Umbilical cord (tissue), 2 donors: ENCODE data around the gene RNF133. TPM values are rescaled to one million over a fixed set of nuclear protein-coding genes. Genes with fewer than 3 reads are reported as not detected.
"Not testable (repeated sequence)": the region's sequence is repeated elsewhere in the genome, so short reads cannot be mapped to it uniquely, and the experiment has no call there.

Experiments
- DNase-seq: peaks from one replicate; pipeline ENCODE4 v3.0.0-alpha.2; 2015; ENCODE audit warnings: low spot score
- total RNA-seq: library from RNA; depleted of rRNA; stranded (reverse); fragments of >200 nt; gene quantifications from one replicate; pipeline ENCODE4 v1.2.3, GENCODE V29; 2014; ENCODE audit warnings: low replicate concordance; ENCODE audit not compliant: insufficient read depth

Gene RNF133
- total RNA-seq, 1 donor from 2014 or later: 1.4 TPM

DNA sequence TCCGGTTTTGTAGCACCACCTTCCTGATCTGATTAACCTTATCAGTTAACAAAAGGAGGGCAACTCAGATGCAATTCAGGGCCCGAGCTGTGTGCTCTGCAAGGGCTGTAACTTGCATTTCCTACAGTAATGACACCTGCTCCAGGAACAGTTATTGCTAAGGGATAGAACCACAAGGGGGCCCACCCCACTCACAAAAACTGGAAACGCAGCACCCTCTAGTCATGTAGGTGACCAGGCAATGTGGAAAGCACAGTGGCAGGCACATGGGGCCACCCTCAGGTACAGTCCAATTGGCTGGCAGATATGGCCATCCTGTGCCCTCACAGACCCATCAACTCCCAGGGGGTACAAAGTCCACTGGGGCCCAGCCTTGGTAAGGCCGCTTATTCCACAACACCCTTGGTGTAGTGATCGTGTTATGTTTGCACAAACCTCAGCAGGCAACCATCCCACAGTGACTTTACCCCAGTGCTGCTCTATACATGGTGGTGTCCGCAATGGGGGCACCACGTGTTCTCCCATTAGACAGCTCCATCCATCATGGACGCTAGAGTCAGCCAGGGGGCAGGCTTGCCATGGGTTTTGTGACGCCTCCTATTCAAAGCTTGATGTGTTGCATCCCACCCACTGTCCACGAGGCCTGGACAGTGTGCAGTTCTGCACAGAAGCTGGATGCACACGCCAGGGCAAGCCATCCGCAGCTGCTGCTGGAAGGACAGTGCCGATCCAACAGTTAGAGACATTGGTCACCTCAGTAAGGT lies 9.4 kb downstream of the RNF133 start:
- no peak for DNase-seq

DNA sequence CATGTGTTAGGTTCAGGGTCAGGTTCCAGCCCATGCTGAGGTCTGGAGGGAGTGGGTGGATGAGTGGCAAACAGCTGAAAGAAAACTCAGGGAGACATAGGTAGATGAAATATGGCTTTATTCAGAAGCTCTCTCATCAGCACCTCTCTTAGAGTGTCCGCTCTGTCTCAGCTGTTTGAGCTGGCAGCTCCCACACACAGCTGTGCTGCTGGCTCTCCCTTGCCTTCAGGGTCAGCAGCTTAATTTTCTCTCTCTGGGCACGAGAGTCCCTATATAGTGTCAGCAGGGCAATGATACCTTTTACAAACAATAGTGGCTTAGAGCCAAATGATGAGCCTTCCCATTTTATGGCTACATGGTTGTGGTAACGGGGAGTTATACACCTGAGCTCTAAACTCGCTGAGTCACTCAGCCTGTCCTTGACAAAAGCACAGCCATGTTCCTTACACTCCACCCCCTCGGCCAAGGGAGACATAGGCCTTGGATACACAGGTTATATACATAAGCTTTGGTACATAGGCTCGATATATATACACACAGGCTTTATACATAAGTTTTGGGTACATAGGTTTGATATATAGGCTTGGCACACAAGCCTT lies 10.4 kb downstream of the RNF133 start:
- DNase-seq: no peak

DNA sequence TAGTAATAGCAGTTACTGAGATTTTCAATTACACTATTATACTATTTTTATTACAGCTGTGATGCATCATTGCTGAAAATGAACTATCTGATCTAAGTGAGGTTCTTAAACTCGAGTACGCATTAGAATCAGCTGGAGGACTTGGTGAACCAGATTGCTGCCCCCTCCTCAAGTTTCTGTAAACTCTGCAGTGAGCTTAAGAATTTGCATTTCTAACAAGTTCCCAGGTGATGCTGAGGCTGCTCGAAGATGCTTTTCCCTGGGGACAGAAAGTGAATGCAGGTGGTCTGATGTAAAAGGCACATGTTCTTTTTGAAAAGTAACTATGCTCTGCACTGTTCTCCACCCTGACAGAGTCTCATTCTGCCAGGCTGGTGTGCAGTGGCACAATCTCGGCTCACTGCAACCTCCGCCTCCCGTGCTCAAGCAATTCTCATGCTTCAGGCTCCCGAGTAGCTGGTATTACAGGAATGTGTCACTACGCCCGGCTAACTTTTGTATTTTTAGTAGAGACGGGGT lies 12.5 kb downstream of the RNF133 start:
- DNase-seq: no peak

DNA sequence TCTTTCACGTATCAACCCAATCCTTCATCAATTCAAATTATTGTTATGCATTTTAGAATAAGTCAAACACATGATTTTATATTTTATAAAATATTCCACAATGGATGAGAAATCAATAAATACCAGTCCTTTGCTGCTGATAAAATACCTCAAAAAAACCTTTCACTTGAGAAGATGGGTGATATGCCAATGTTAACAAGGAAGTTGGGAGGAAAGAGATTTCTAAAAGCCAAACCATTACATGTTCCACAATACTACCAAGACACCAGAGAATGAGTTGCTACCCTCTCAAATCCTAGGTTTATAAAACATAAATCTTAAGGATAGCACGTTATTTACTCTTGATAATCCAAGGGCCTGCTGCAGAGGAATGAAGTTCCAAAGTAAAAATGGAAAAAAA lies 14.4 kb downstream of the RNF133 start:
- no peak for DNase-seq

DNA sequence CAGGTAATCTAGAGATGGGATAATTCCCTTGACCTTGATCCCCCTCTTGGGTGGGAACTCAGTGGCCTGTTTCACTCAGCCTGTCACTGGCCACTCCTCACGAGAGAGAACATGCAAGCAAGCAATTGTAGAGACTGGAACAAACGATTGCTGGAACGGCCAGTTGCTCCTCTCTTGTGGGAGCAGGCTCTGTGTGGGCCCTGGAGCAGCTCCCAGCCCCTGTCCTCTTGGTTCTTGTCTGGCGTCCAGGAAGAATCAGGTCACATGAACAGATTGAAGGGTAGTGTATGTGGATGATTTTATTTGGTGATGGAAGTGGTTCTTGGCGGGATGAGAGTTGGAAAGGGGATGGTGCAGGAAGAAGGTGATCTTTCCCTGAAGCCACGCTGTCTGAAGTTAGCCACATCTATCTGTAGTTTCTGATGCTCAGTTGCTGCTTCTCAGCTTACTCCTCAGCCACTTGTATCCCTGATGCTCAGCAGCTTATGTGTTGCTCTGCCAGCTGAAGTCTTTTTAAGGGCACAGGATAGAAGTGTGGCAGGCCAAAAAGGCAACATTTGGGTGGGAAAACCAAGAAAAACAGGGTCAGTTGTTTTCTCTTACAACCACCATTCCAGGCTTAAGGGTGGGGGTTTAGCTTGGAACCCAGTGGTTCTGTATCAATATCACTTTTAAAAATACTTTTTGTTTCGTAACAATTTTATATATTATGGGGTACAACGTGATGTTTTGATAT lies 15.9 kb downstream of the RNF133 start:
- DNase-seq: no peak

DNA sequence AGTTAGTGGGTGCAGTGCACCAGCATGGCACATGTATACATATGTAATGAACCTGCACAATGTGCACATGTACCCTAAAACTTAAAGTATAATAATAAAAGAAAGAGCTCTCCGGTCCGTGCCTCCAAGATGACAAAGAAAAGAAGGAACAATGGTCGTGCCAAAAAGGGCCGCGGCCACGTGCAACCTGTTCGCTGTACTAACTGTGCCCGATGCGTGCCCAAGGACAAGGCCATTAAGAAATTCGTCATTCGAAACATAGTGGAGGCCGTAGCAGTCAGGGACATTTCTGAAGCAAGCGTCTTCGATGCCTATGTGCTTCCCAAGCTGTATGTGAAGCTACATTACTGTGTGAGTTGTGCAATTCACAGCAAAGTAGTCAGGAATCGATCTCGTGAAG lies 17.7 kb downstream of the RNF133 start:
- DNase-seq: not testable (repeated sequence)

DNA sequence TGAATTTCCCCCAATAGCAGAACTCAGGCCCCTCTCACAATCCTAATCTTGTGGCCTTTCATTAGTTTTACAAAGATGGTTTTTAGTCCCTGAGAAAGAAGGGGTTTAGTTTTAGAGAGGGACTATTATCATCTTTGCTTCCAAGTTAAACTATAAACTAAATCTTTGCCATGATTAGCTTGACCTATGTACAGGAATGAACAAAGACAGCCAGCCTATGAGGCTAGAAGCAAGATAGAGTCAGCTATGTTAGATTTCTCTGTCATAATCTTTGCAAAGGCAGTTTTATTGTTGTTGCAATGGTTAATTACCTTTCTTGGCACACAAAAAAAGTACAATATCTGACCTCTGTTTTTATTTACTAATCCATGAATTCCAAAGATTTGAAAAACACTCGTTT lies 19.1 kb downstream of the RNF133 start:
- no peak for DNase-seq

DNA sequence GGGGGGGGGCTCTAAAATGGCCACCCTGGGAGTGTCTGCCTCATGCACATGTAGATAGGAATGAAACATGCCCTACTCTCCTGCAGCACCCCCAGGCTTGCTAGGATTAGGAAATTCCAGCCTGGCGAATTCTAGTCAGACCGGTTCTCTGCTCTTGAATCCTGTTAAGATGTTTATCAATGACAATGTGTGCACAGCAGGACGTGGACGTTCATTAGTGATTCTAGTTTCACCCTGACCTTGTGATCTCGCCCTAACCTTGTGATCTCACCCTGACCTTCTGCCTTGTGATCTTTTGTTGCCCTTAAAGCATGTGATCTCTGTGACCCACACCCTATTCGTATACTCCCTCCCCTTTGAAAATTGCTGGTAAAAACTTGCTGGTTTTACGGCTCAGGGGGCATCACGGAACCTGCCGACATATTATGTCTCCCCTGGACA lies 19.6 kb downstream of the RNF133 start:
- DNase-seq: not testable (repeated sequence)

DNA sequence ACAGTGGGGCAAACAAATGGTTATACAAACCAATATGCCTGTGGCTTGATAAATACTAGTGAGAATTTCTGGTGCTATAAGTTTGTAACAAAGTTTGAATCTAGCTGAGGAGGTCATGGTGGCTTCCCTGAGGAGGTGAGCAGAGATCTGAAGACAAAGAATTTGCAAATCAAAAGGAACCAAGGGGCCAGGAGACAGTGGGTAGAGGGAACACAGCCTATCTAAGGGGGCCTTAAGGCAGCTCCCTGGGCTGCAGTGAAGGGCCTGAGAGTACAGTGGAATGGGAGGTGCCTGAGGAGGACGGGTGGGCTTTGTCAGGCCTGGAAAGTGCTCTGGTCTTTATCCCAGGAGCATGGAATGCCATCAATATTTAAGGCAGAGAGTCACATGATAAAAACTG lies 21.8 kb downstream of the RNF133 start:
- no peak for DNase-seq

DNA sequence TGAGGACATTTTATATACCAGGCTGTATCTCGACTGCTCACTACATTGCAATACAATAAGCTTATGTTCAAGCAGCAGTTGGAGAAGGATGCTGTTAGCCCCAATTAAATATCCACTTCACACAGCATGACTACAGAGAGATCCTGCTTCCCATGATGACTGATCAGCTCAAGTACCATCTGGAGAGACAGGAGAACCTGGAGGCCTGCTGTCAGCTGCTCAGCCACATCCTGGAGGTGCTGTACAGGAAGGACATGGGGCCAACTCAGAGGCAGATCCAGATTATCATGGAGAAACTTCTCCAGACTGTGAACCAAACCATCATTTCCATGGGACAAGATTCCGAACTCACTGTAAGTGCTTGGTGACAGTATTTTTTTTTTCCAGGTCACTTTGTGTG lies 22.5 kb downstream of the RNF133 start:
- no peak for DNase-seq

DNA sequence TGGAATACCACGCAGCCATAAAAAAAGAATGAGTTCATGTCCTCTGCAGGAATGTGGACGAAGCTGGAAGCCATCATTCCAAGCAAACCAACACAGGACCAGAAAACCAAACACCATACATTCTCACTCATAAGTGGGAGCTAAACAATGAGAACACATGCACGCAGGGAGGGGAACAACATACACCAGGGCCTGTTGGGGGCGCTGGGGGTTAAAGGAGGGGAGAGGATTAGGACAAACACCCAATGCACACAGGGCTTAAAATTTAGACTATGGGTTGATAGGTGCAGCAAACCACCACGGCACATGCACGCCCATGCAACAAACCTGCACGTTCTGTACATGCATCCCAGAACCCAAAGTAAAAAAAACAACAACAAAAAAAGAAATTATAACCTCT lies 23.3 kb downstream of the RNF133 start:
- DNase-seq: no peak

DNA sequence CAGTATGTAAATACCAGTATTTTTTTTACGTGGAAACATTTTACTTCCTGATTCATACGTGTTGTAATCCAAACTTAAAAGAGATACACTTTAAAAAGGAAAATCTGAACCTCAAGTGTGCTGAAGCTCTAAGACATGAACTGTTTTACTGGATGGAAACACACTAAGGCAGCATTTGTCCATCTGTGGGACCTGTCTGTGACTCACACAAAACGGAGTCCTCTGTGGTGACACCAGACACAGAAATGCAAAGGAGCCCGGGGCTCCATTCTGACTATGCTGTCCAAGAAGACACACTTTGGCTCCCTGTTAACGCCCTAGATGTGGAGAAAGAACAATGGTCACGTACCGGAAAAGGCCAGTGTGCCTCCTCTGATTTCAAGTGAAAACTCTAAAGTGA lies 23.9 kb downstream of the RNF133 start:
- DNase-seq: no peak

DNA sequence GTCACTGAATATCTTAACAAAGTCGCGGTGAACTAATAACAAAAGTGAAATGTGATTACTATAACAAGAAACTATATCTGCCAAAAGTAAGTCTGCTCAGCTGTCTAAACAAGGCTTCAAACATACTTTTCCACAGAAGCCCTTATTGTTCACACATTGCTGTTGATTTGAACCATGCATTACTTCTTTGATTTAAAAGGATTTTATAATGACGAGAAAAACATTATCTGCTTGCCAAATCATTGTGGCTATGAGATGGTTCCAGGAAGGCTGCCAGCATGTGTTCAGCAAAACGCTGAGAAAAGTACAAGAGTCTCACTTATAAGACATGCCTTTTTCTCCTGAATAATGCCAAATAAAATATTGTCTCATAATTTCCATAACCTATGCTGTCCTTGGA lies 24.4 kb downstream of the RNF133 start:
- DNase-seq: no peak

DNA sequence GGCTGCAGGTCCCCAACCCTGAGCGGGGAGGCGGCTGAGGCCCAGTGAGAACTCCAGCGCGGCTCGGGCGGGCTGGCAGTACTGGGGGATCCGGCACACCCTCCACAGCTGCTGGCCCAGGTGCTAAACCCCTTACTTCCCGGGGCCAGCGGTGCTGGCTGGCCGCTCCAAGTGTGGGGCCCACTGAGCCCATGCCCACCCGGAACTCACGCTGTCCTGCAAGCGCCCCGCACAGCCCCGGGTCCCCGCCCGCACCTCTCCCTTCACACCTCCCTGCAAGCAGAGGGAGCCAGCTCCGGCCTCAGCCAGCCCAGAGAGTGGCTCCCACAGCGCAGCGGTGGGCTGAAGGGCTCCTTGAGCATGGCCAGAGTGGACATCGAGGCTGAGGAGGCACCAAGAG lies 25.0 kb downstream of the RNF133 start:
- DNase-seq: no peak

DNA sequence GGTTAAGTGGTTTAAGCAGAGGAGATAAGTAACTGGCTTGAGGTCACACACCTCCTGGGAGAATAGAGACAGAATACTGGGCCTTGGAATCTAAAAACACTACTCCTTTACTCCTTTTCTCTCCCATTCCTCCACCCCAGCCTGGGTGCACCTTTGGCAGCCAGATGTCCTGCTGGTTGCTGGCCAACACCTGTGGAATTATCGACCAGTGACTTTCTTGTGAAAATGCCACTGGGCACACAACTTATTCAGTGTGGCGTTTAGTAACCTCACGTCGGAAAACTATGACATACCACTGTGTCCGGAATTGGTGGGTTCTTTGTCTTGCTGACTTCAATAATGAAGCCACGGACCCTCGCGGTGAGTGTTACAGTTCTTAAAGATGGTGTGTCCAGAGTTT lies 26.4 kb downstream of the RNF133 start:
- no peak for DNase-seq

DNA sequence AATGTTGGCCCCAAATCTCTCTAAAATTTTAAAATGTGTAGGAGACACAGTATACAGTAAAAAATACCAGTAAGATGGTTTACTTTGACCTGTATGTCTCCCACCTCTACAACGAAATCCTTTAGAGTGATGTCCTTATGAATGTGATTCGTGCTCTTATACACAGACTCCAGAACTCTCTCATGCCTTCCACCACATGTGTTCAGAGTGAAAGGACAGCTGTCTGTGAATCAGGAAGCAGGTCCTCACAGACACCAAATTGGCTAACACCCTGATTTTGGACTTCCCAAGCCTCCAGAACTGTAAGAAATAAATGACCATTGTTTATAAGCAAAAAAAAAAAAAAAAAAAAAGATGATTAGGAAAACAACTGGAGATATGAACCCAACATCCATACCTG lies 35.2 kb downstream of the RNF133 start:
- no peak for DNase-seq

DNA sequence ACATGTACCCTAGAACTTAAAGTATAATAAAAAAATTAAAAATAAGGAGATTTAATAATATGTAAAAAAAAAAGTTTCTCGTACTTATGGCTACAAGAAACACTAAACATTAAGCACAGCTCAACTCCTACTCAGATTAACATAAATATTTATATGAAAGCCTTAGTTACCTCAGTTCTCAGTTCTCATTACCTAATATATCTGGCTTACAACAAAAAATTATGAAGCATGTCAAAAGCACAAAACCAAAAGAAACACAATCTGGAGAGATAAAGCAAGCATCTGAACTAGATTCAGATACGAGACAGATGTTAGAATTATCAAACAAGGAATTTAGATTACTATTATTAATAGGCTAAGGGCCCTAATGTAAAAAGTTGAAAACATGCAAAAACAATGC lies 40.1 kb downstream of the RNF133 start:
- no peak for DNase-seq

DNA sequence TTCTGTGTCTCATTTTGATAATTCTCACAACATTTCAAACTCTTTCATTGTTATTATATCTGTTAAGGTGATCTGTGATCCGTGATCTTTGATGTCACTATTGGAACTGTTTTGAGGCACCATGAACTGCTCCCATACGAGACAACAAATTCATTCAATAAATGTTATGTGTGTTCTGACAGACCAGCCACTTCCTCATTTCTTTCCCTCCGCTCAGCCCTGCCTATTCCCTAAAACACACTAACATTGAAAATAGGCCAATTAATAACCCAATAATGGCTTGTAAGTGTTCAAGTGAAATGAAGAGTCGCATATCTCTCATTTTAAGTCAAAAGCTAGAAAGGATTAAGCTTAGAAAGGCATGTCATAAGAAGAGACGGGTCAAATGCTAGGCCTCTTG lies 45.2 kb downstream of the RNF133 start:
- DNase-seq: no peak

DNA sequence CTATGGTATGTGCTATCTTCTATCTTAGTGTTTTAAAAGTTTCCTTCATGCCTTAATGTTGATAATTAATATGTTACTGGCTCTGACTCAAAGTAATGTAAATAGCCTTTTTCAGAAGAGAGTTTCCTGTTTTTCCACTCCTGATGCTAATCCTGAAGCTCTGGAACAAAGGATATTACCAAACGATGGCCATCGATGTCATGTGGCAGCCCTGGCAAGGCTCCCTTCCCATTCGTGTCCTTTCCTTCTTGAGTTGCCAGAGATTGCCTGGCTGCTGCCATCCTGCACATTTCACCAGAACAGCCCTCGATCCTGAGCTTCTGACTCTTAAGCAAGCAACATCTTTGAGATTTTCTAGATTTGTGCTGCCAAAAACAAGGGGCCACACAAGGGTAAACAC lies 46.0 kb downstream of the RNF133 start:
- no peak for DNase-seq

DNA sequence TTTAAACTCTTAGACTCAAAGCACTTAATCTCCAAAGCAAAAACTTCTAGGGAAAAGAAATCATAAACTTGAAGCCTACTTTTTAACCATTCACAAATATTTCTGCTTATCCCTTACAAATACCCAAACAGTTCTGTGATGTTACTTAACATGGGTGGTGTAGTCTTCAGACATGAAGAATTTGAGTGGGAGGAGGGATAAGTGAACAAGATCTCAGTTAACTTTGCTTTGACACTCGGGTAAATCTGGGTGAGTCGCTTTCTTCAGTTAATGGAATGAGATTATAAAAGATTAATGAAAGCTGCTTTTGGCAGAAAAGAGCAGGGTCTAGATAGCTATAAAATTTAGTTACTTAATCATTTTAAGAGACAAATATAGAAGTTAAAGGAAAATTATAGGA lies 47.5 kb downstream of the RNF133 start:
- DNase-seq: no peak
